LNCaP clone FGC (cell line): ENCODE measurements around the gene UBE2E2.

Experiments used
- DNase-seq: peaks from one replicate; pipeline ENCODE4 v3.0.0-alpha.2; 2011; ENCODE audit warnings: low read depth
- H3K4me3 ChIP-seq: 2 replicates; pipeline ENCODE4 v1.5.1; 2011; ENCODE audit warnings: mild to moderate bottlenecking, low read depth, low read length, control low read depth
- TF ChIP-seq, protein P1 (sequence below): IDR thresholded peaks from 2 replicates; pipeline ENCODE4 v1.5.1; 2012; ENCODE audit warnings: mild to moderate bottlenecking; ENCODE audit not compliant: control insufficient read depth, insufficient read depth; ENCODE audit errors: extremely low read depth

The UBE2E2 gene

DNA sequence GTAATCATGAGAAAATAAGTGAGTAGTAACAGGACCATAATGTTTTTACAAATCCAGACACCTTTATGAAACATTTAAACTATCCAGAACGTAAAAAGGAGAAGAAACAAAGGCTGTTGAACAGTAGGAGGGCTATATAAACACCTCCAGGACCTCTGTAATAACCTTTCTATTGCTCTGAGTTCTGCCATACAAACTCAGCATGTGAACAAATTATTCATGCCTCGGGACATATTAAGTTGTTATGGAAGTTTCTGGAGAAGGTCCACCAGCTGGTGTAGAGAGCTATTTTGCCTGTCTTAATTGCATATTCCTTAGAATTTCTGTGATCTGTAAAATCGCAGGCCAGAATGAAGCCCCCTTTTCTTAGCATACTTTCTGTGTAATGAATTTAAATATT lies 256.3 kb downstream of the UBE2E2 start:
- no peak for DNase-seq
- TF ChIP-seq, protein P1, sequence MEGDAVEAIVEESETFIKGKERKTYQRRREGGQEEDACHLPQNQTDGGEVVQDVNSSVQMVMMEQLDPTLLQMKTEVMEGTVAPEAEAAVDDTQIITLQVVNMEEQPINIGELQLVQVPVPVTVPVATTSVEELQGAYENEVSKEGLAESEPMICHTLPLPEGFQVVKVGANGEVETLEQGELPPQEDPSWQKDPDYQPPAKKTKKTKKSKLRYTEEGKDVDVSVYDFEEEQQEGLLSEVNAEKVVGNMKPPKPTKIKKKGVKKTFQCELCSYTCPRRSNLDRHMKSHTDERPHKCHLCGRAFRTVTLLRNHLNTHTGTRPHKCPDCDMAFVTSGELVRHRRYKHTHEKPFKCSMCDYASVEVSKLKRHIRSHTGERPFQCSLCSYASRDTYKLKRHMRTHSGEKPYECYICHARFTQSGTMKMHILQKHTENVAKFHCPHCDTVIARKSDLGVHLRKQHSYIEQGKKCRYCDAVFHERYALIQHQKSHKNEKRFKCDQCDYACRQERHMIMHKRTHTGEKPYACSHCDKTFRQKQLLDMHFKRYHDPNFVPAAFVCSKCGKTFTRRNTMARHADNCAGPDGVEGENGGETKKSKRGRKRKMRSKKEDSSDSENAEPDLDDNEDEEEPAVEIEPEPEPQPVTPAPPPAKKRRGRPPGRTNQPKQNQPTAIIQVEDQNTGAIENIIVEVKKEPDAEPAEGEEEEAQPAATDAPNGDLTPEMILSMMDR: no peak
- no peak overlapping the region for H3K4me3 ChIP-seq

DNA sequence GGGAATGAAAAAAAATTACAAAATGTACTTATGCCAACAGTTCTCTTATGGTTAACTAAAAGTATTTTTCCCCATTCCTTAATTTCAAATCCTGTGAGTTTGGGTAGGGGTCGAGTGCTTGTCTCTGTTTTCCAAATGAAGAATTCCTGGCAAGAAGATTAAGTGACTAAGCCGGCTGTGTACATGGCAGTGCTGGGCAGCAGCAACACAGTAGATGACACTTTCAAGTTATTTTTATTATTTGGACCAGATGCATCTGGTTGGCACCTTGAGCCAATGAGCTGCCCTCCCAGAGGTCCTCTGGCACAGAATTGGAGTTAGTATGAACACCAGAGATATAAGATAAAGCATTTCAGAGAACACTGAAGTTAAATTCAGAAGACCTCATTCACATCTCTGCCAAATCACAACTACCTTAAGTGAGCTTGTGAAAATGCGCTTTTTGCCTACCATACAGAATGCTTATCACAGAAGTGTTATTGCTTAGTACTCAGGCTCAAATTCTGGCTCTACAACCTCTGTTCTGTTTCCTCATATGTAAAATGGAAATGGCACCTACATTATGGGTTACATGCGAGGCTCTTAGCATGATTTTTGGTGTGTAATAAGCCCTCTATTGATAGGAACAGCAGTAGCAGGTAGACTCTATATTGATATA lies 256.9 kb downstream of the UBE2E2 start:
- no peak for DNase-seq
- no peak overlapping the region for H3K4me3 ChIP-seq
- TF ChIP-seq, protein P1: no peak

DNA sequence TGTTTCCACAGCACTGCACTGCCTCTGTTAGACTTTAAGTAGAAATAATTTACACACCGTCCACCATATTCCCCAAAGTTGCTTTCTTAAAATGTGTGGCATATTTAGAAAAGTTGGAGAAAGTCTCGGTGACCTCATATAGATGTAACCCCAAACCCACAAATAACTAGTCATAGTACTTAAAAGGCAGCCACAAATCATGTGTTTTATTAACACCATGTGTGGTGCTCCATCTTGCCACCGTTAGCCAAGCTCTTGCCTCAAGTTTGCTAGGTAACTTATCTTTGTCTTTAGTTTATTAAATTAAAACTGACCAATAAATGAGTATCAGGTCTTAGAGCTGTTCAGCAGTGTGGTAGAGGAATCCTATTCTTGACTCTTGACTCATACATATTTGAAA lies 257.9 kb downstream of the UBE2E2 start:
- H3K4me3 ChIP-seq: no peak overlapping the region

DNA sequence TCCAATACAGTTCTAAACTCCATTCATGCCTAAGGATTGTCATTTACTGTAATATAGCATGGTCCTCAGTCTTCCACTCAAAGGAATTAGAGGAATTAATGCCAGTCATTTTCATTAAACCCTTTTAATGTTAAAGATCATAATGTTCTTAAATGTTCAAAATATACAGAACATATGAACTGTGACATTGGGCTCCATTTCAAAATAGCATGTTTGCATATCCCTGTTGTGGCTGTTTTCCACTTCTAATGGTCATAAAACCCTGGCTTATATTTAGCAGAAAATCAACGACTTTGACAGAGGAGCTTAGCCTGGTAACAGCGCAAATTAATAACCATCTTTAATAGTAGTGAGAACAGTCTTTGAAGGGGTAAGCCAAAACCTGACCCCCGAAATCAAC lies 260.7 kb downstream of the UBE2E2 start:
- TF ChIP-seq, protein P1: no peak
- no peak overlapping the region for H3K4me3 ChIP-seq
- DNase-seq: no peak

More for the DNA sequence above, 257.9 kb downstream of the UBE2E2 start:
- DNase-seq: no peak
- TF ChIP-seq, protein P1: no peak

DNA sequence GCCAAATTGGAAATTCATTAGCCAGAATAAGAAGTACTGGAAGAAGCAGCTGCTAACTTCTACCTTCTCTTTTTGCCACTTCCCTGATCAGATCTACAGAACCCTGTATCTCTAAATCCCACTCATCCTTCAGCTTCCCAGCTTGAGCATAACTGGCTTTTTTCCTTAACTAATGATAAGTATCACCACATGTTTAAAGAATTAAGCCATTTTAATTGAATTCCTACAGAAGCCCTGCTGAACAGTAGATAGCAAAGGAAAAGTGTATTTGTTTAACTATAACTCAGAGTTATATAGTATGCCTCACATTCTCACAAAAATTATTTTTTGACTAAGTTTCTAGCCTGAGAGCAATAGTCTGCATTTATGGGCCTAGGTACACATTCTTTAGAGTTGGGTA lies 262.4 kb downstream of the UBE2E2 start:
- H3K4me3 ChIP-seq: no peak overlapping the region
- DNase-seq: no peak
- TF ChIP-seq, protein P1: no peak

DNA sequence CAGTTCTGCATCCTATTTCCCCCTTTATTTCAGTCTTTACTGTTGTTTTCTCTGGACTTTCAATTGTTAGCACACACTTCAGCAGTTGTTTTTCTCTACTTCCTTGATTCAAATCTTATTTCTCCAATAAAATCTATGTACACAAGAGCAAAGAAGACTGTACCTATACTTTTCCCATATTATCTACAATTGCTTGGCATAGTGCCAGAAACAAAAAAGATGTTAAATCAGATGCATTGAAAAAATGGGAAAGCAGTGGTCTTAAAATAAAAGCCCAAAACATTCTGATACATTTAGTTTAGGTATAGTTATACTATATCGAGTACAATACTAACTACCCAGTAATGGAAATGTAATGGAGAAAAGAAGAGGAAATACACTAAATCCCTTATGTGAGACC lies 265.1 kb downstream of the UBE2E2 start:
- peak; percentile 32 for DNase-seq
- H3K4me3 ChIP-seq: no peak overlapping the region
- TF ChIP-seq, protein P1: no peak
